ENCODE results near the gene ZSCAN16.

Gene ZSCAN16

GRCh38 chr6:28172006-28172405 lies 47.6 kb downstream of the ZSCAN16 start:
- peak; percentile 6 for DNase-seq (ENCODE audit: low read depth)

- no peak for DNase-seq (ENCODE audit: low read depth)
Measured at GRCh38 chr6:28176373-28176772, 52.0 kb downstream of the ZSCAN16 start.

Data from EH (cell line).